ENCODE data around the gene COL20A1.

Gene COL20A1

GRCh38 chr20:63362436-63363009, 69.5 kb downstream of the COL20A1 start:
- no peak overlapping the region for H3K4me3 ChIP-seq (ENCODE audit: low read depth, low read length)
- TF ChIP-seq CTCF (IDR thresholded peaks at IDR 0.05; ENCODE audit: low read depth, low read length, missing control alignments): no peak

DNA sequence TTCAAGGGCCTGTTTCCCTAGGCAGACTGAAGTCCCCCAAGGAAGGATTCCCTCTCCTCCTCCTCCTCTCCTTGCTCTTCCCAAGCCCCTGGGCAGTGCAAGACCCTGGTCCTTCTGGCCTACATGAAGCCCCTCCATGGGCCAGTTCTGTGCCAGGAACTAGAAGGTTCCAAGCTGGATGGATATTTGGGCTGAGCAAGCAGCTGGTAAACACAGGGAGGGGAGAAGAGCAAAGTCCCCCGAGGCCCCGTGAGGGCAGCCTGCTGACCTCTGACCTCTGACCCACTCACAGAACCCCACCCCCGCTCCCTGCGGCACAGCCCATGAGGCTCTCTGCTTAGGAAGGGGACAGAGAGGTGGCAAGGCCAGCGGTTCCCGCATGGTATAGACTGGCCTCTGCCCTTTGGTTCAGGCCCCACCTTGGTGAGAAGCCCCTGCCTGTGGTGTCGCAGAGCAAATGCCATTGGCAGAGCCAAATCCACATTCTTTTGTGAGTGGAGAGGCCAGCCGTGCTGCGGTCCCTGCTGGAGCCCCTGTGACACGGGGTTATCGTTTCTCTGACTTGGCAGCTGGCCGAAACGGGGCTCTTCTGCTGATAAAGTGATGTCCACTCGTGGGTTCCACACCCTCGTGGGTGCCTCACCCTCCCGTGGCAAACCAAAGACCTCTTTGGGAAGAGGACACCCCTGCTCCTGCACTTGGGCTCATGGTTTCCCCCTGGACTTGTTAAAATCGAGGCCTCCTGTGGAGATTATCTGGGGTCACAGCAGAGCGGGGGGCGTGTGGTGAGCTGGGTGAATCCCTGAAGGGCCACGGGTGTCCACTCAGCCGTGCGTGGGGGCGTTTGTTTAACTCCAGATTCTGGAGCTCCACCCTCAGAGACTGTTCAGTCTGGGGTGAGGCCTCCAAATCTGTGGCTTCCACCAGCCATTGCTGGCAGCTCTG, 70.3 kb downstream of the COL20A1 start:
- H3K4me3 ChIP-seq (ENCODE audit: low read depth, low read length): no peak overlapping the region
- no peak for DNase-seq (ENCODE audit: low read depth)
- no peak for TF ChIP-seq CTCF (IDR thresholded peaks at IDR 0.05; ENCODE audit: low read depth, low read length, missing control alignments)

More at GRCh38 chr20:63362436-63363009, 69.5 kb downstream of the COL20A1 start:
- no peak for DNase-seq (ENCODE audit: low read depth)

DNA sequence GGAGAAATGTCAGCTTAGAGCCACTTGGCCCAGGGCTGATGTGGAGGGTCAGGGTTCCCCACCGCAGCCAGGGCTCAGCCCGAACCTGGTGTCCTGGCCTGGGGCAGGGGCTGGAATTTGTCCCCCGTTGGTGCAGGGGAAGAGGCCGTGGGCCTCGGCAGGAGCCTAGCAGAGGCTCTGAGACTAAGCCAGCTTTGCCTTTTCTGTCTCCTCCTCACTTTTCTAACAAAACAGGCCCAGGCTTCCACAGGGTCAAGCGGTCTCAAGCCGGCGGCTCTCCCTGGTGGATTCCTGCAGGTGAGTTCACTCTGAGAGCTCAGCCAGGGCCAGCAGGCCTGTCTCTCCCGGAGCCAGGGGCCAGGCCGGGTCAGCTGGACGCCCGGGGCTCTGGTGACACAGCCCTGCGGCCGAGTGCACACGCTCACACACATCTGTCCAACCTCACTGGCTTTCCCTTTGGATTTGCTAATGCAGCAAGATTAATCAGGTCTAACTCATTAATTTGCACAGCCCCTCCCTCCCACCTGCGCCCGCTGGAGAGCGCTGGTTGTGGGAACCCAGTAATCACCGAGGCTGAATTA, 71.1 kb downstream of the COL20A1 start:
- no peak overlapping the region for H3K4me3 ChIP-seq (ENCODE audit: low read depth, low read length)
- no peak for DNase-seq (ENCODE audit: low read depth)
- TF ChIP-seq CTCF (IDR thresholded peaks at IDR 0.05; ENCODE audit: low read depth, low read length, missing control alignments): no peak

DNA sequence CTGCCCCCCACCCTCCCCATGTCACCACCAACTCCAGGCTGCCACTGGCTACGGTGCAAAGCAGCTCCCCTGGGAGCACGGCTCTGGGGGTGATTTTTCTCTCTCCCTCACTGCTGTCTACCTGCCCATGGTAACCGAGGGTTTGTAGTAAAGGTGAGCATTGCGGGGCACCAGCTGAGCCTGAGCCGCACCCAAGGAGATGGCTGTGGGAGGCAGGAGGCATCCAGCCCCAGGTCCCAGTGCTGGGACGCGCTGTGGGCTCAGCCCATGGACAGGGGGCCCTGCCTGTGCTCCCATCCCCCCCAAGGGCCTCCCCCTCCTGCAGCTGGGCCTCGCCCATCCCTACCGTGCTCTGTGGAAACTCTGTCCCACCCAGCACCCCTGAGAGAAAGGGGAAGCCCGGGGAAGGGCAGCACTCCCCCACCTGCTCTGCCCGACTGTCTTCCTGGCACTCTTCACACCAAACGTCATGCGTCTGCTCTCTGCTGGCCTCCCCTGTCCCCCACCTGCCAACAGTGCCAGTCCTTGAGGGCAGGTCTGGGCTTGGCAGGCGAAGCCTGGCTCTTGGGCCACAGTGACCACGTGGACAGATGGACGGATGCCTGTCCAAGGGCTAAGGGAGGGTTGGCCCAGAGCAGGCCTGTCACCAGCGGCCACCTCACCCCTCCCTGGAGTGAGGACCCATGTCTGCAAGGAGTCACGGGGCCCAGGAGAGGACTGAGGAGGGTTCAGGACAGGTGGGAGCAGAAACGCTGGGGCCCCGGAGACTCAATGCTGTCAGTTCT, 72.0 kb downstream of the COL20A1 start:
- TF ChIP-seq CTCF (IDR thresholded peaks at IDR 0.05; ENCODE audit: low read depth, low read length, missing control alignments): no peak
- no peak for DNase-seq (ENCODE audit: low read depth)
- no peak overlapping the region for H3K4me3 ChIP-seq (ENCODE audit: low read depth, low read length)

GRCh38 chr20:63365601-63366389, 72.8 kb downstream of the COL20A1 start:
- H3K4me3 ChIP-seq (ENCODE audit: low read depth, low read length): no peak overlapping the region
- TF ChIP-seq CTCF (IDR thresholded peaks at IDR 0.05; ENCODE audit: low read depth, low read length, missing control alignments): no peak
- DNase-seq (ENCODE audit: low read depth): no peak
